ENCODE data around the gene TMEM140.

Gene TMEM140

DNA sequence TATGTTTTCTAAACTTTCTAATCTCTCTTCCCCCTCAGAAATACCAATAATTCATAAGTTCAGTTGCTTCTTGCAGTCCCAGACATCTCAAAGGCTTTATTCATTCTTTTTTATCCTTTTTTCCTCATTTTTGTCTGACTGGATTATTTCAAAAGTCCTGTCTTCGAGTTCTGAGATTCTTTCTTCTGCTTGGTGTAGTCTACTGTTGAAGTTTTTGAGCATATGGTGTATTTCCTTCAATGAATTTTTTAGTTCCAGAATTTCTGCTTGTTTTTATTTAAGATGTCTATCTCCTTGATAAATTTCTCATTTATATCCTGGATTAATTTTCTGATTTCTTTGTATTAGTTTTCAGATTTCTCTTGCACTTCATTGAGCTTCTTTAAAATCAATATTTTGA is 8.4 kb downstream of the TMEM140 start:
- Histone ChIP-seq H3K27me3 (ENCODE audit: control insufficient read depth, insufficient read depth, low read length, poor library complexity, severe bottlenecking) (no peaks in the 10 kb centered on the region), H3K9me3 (ENCODE audit: control insufficient read depth, low read length) (no peaks in the 10 kb centered on the region), H3K4me1 (ENCODE audit: control insufficient read depth, insufficient read depth, low read length) (no peaks in the 10 kb centered on the region), H3K36me3 (ENCODE audit: control insufficient read depth, insufficient read depth, low read length) (no peaks in the 10 kb centered on the region), H3K27ac (ENCODE audit: insufficient read depth, low read depth, low read length, poor library complexity, severe bottlenecking) (no peak overlapping the region), H3K4me3 (ENCODE audit: insufficient read depth, low read depth, low read length) (no peak overlapping the region)
- 80 to 82% methylated on average over 1 of the region's 1 CpG for WGBS, 2 experiments

DNA sequence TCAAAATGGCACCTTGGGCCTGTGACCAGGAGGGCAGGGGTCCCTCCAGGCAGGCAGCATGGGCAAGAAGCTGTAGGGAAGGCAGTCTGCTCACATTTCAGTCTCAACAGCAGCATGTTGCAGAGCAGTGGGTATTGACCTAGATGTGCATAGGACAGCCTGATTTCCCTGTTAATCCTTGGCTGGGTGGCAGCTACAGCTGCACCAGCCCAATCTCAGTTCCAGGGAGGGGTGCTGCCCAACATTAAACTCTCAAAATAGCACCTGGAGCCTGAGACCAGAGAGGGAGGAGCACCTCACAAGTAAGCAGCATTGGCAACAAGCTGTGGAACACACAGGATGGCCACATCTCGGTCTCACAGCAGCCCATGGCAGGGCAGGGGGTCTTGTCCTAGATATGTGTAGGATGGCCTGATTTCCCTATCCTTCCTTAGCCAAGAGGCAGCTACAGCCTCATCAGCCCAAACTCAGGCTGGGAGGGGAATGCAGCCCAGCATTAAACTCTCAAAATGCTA is 10.3 kb downstream of the TMEM140 start:
- Histone ChIP-seq H3K4me3 (ENCODE audit: insufficient read depth, low read depth, low read length) (no peak overlapping the region), H3K4me1 (ENCODE audit: control insufficient read depth, insufficient read depth, low read length) (no peaks in the 10 kb centered on the region), H3K9me3 (ENCODE audit: control insufficient read depth, low read length) (no peaks in the 10 kb centered on the region), H3K36me3 (ENCODE audit: control insufficient read depth, insufficient read depth, low read length) (no peaks in the 10 kb centered on the region), H3K27me3 (ENCODE audit: control insufficient read depth, insufficient read depth, low read length, poor library complexity, severe bottlenecking) (no peaks in the 10 kb centered on the region), H3K27ac (ENCODE audit: insufficient read depth, low read depth, low read length, poor library complexity, severe bottlenecking) (no peak overlapping the region)
- WGBS, 2 experiments, result 95 to 100% methylated on average over 1 of the region's 1 CpG

DNA sequence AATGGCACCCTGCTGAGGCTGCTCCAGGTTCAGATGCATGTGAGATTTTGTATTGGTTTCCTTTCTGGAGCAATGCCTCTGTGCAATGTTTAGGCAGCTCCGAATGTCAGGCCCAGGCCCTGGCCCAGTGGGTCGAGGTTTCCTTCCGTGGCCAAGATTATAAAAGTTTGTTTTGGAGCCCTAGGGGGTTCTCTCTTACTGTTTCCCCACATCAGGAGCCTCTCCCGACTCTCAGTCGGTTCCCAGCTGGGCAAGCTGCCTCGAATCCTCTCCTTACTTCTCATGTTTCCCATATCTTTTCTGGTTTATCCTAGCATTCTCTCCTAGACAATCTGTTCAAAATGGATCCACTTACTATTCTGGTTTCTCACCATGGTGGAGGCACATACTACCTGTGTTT is 11.0 kb downstream of the TMEM140 start:
- H3K27me3 ChIP-seq (ENCODE audit: control insufficient read depth, insufficient read depth, low read length, poor library complexity, severe bottlenecking), result no peaks in the 10 kb centered on the region
- WGBS, 2 experiments, result 89 to 92% methylated on average over 6 of the region's 6 CpGs
- no peak overlapping the region for H3K27ac ChIP-seq (ENCODE audit: insufficient read depth, low read depth, low read length, poor library complexity, severe bottlenecking)
- H3K9me3 ChIP-seq (ENCODE audit: control insufficient read depth, low read length), result no peaks in the 10 kb centered on the region
- H3K4me3 ChIP-seq (ENCODE audit: insufficient read depth, low read depth, low read length), result no peak overlapping the region
- no peaks in the 10 kb centered on the region for H3K4me1 ChIP-seq (ENCODE audit: control insufficient read depth, insufficient read depth, low read length)
- no peaks in the 10 kb centered on the region for H3K36me3 ChIP-seq (ENCODE audit: control insufficient read depth, insufficient read depth, low read length)

GRCh38 chr7:135159359-135160085 is 11.7 kb downstream of the TMEM140 start:
- peaks cover 6% of the 10 kb centered on the region for H3K36me3 ChIP-seq (ENCODE audit: control insufficient read depth, insufficient read depth, low read length)
- 86 to 96% methylated on average over 1 to 2 of the region's 2 CpGs for WGBS, 2 experiments
- H3K27ac ChIP-seq (ENCODE audit: insufficient read depth, low read depth, low read length, poor library complexity, severe bottlenecking), result no peak overlapping the region

GRCh38 chr7:135160098-135160857 is 12.4 kb downstream of the TMEM140 start:
- H3K27me3 ChIP-seq (ENCODE audit: control insufficient read depth, insufficient read depth, low read length, poor library complexity, severe bottlenecking), result no peaks in the 10 kb centered on the region
- no peak overlapping the region for H3K27ac ChIP-seq (ENCODE audit: insufficient read depth, low read depth, low read length, poor library complexity, severe bottlenecking)
- peaks cover 10% of the 10 kb centered on the region for H3K36me3 ChIP-seq (ENCODE audit: control insufficient read depth, insufficient read depth, low read length)
- no peaks in the 10 kb centered on the region for H3K9me3 ChIP-seq (ENCODE audit: control insufficient read depth, low read length)
- WGBS, 2 experiments, result 92% methylated on average over 4 to 5 of the region's 5 CpGs
- H3K4me1 ChIP-seq (ENCODE audit: control insufficient read depth, insufficient read depth, low read length), result no peaks in the 10 kb centered on the region
- H3K4me3 ChIP-seq (ENCODE audit: insufficient read depth, low read depth, low read length), result no peak overlapping the region

More at GRCh38 chr7:135159359-135160085, 11.7 kb downstream of the TMEM140 start:
- Histone ChIP-seq H3K4me1 (ENCODE audit: control insufficient read depth, insufficient read depth, low read length) (no peaks in the 10 kb centered on the region), H3K9me3 (ENCODE audit: control insufficient read depth, low read length) (no peaks in the 10 kb centered on the region), H3K4me3 (ENCODE audit: insufficient read depth, low read depth, low read length) (no peak overlapping the region), H3K27me3 (ENCODE audit: control insufficient read depth, insufficient read depth, low read length, poor library complexity, severe bottlenecking) (no peaks in the 10 kb centered on the region)

- no peaks in the 10 kb centered on the region for H3K27me3 ChIP-seq (ENCODE audit: control insufficient read depth, insufficient read depth, low read length, poor library complexity, severe bottlenecking)
- no peak overlapping the region for H3K27ac ChIP-seq (ENCODE audit: insufficient read depth, low read depth, low read length, poor library complexity, severe bottlenecking)
- H3K4me1 ChIP-seq (ENCODE audit: control insufficient read depth, insufficient read depth, low read length), result no peaks in the 10 kb centered on the region
- peaks cover 10% of the 10 kb centered on the region for H3K36me3 ChIP-seq (ENCODE audit: control insufficient read depth, insufficient read depth, low read length)
- no peaks in the 10 kb centered on the region for H3K9me3 ChIP-seq (ENCODE audit: control insufficient read depth, low read length)
- H3K4me3 ChIP-seq (ENCODE audit: insufficient read depth, low read depth, low read length), result no peak overlapping the region
- WGBS, 2 experiments, result 82 to 83% methylated on average over 9 of the region's 9 CpGs
Measured at GRCh38 chr7:135160858-135161653, 13.2 kb downstream of the TMEM140 start.

GRCh38 chr7:135161669-135162068 is 13.8 kb downstream of the TMEM140 start:
- H3K36me3 ChIP-seq (ENCODE audit: control insufficient read depth, insufficient read depth, low read length), result peaks cover 16% of the 10 kb centered on the region

DNA sequence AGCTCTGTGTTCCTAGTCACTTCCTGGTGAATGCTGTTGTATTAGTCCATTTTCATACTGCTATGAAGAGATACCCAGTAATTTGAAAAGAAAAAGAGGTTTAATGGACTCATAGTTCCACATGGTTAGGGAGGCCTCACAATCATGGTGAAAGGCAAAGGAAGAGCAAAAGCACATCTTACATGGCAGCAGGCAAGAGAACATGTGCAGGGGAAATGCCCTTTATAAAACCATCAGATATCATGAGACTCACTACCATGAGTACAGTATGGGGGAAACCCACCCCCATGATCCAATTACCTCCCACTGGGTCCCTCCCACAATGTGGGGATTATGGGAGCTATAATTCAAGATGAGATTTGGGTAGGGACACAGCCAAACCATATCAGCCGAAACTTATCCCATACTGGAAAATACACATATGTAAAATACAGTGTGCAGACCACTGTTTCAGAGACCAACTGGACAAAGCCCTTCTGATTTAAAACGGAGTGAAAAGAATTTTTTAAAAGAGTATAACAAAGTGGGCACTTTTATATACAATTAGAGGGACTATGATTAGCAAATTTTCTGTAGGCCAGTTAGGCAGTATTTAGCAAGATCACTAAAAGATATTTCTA is 14.6 kb downstream of the TMEM140 start:
- H3K4me1 ChIP-seq (ENCODE audit: control insufficient read depth, insufficient read depth, low read length), result no peaks in the 10 kb centered on the region
- no peak overlapping the region for H3K27ac ChIP-seq (ENCODE audit: insufficient read depth, low read depth, low read length, poor library complexity, severe bottlenecking)
- WGBS, 2 experiments, result 94 to 100% methylated on average over 1 to 2 of the region's 2 CpGs
- H3K36me3 ChIP-seq (ENCODE audit: control insufficient read depth, insufficient read depth, low read length), result peaks cover 25% of the 10 kb centered on the region
- H3K9me3 ChIP-seq (ENCODE audit: control insufficient read depth, low read length), result no peaks in the 10 kb centered on the region
- H3K27me3 ChIP-seq (ENCODE audit: control insufficient read depth, insufficient read depth, low read length, poor library complexity, severe bottlenecking), result no peaks in the 10 kb centered on the region
- H3K4me3 ChIP-seq (ENCODE audit: insufficient read depth, low read depth, low read length), result no peak overlapping the region

More at GRCh38 chr7:135161669-135162068, 13.8 kb downstream of the TMEM140 start:
- 93 to 95% methylated on average over 6 of the region's 6 CpGs for WGBS, 2 experiments
- Histone ChIP-seq H3K27ac (ENCODE audit: insufficient read depth, low read depth, low read length, poor library complexity, severe bottlenecking) (no peak overlapping the region), H3K4me1 (ENCODE audit: control insufficient read depth, insufficient read depth, low read length) (no peaks in the 10 kb centered on the region), H3K27me3 (ENCODE audit: control insufficient read depth, insufficient read depth, low read length, poor library complexity, severe bottlenecking) (no peaks in the 10 kb centered on the region), H3K4me3 (ENCODE audit: insufficient read depth, low read depth, low read length) (no peak overlapping the region), H3K9me3 (ENCODE audit: control insufficient read depth, low read length) (no peaks in the 10 kb centered on the region)

DNA sequence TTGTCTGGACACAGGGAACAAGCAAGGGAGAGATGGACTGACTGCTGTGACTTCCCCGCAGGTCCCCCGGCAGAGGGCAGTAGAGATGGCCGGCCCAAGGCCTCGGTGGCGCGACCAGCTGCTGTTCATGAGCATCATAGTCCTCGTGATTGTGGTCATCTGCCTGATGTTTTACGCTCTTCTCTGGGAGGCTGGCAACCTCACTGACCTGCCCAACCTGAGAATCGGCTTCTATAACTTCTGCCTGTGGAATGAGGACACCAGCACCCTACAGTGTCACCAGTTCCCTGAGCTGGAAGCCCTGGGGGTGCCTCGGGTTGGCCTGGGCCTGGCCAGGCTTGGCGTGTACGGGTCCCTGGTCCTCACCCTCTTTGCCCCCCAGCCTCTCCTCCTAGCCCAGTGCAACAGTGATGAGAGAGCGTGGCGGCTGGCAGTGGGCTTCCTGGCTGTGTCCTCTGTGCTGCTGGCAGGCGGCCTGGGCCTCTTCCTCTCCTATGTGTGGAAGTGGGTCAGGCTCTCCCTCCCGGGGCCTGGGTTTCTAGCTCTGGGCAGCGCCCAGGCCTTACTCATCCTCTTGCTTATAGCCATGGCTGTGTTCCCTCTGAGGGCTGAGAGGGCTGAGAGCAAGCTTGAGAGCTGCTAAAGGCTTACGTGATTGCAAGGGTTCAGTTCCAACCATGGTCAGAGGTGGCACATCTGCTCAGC is 16.6 kb downstream of the TMEM140 start:
- no peaks in the 10 kb centered on the region for H3K9me3 ChIP-seq (ENCODE audit: control insufficient read depth, low read length)
- H3K36me3 ChIP-seq (ENCODE audit: control insufficient read depth, insufficient read depth, low read length), result peaks cover 32% of the 10 kb centered on the region
- 89 to 90% methylated on average over 18 of the region's 18 CpGs for WGBS, 2 experiments
- H3K4me3 ChIP-seq (ENCODE audit: insufficient read depth, low read depth, low read length), result no peak overlapping the region
- no peak overlapping the region for H3K27ac ChIP-seq (ENCODE audit: insufficient read depth, low read depth, low read length, poor library complexity, severe bottlenecking)
- no peaks in the 10 kb centered on the region for H3K27me3 ChIP-seq (ENCODE audit: control insufficient read depth, insufficient read depth, low read length, poor library complexity, severe bottlenecking)
- H3K4me1 ChIP-seq (ENCODE audit: control insufficient read depth, insufficient read depth, low read length), result peaks cover 6% of the 10 kb centered on the region
